Measurements from ENCODE around the gene BOK. TPM values are rescaled to one million over a fixed set of nuclear protein-coding genes. Genes with fewer than 3 reads are reported as not detected.
A peak's percentile ranks its signal among the peaks of the same experiment; 100 is the strongest.

Gene BOK
- total RNA-seq, 1 donor from 2014 or later, result 46.8 TPM

GRCh38 chr2:241554610-241555322 is 3.8 kb upstream of the BOK start:
- peaks cover 2% of the 10 kb centered on the region for H3K36me3 Mint-ChIP-seq (ENCODE audit: low read depth)
- peaks cover 21% of the 10 kb centered on the region for H3K4me1 Mint-ChIP-seq (ENCODE audit: low read depth)
- no peaks in the 10 kb centered on the region for H3K27me3 Mint-ChIP-seq (ENCODE audit: low read depth)
- peak; percentile 22 for DNase-seq (ENCODE audit: low spot score)
- no peak overlapping the region for H3K27ac Mint-ChIP-seq (ENCODE audit: unreplicated experiment)
- TF ChIP-seq, protein P1, sequence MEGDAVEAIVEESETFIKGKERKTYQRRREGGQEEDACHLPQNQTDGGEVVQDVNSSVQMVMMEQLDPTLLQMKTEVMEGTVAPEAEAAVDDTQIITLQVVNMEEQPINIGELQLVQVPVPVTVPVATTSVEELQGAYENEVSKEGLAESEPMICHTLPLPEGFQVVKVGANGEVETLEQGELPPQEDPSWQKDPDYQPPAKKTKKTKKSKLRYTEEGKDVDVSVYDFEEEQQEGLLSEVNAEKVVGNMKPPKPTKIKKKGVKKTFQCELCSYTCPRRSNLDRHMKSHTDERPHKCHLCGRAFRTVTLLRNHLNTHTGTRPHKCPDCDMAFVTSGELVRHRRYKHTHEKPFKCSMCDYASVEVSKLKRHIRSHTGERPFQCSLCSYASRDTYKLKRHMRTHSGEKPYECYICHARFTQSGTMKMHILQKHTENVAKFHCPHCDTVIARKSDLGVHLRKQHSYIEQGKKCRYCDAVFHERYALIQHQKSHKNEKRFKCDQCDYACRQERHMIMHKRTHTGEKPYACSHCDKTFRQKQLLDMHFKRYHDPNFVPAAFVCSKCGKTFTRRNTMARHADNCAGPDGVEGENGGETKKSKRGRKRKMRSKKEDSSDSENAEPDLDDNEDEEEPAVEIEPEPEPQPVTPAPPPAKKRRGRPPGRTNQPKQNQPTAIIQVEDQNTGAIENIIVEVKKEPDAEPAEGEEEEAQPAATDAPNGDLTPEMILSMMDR (IDR thresholded peaks at IDR 0.05), result no peak
- no peak overlapping the region for H3K4me3 Mint-ChIP-seq (ENCODE audit: unreplicated experiment)
- peaks cover 8% of the 10 kb centered on the region for H3K9me3 Mint-ChIP-seq (ENCODE audit: low read depth)

DNA sequence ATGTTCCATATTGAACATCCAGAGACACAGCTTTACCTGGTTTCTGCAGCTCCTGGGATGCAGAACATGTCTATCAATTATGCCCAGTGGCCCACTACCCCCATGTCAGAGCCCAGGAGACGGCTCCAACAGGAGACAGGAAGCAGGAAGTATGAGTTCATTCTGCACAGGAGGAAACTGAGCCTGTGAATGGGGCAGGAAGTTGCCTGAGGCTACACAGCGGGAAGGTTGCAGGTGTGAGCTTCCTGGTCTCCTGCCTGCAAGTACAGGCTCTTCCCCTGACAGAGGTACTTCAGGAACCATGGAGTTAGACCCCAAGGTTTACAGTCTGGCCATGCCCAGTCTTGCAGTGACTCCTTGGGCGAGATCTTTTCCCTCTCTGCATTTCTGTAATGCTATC is 2.8 kb upstream of the BOK start:
- Mint-ChIP-seq H3K4me3 (ENCODE audit: unreplicated experiment) (no peak overlapping the region), H3K36me3 (ENCODE audit: low read depth) (peaks cover 2% of the 10 kb centered on the region), H3K4me1 (ENCODE audit: low read depth) (peaks cover 30% of the 10 kb centered on the region), H3K27me3 (ENCODE audit: low read depth) (no peaks in the 10 kb centered on the region), H3K27ac (ENCODE audit: unreplicated experiment) (no peak overlapping the region), H3K9me3 (ENCODE audit: low read depth) (peaks cover 8% of the 10 kb centered on the region)
- TF ChIP-seq, protein P1 (IDR thresholded peaks at IDR 0.05), result no peak
- DNase-seq (ENCODE audit: low spot score), result peak; percentile 10

DNA sequence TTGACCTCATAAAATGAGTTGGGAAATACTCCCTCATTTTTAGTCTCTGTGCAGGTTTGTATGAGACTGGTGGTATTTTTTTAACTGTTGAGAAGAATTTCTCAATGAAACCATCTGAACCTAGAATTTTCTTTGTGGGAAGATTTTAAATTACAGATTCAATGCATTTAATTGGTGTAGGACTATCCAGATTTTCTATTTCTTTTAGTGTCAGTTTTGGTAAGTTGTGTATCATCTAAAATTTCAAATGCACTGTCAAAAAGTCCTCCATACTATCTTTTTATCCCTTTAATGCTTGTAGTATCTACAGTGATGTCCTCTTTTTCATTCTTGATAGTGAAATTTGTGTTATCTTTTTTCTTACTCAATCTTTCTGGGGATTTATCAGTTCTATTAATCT is 1.8 kb upstream of the BOK start:
- TF ChIP-seq, protein P1 (IDR thresholded peaks at IDR 0.05), result no peak
- Mint-ChIP-seq H3K4me3 (ENCODE audit: unreplicated experiment) (no peak overlapping the region), H3K9me3 (ENCODE audit: low read depth) (peaks cover 8% of the 10 kb centered on the region), H3K36me3 (ENCODE audit: low read depth) (peaks cover 2% of the 10 kb centered on the region), H3K4me1 (ENCODE audit: low read depth) (peaks cover 31% of the 10 kb centered on the region), H3K27ac (ENCODE audit: unreplicated experiment) (no peak overlapping the region), H3K27me3 (ENCODE audit: low read depth) (no peaks in the 10 kb centered on the region)
- DNase-seq (ENCODE audit: low spot score), result no peak

DNA sequence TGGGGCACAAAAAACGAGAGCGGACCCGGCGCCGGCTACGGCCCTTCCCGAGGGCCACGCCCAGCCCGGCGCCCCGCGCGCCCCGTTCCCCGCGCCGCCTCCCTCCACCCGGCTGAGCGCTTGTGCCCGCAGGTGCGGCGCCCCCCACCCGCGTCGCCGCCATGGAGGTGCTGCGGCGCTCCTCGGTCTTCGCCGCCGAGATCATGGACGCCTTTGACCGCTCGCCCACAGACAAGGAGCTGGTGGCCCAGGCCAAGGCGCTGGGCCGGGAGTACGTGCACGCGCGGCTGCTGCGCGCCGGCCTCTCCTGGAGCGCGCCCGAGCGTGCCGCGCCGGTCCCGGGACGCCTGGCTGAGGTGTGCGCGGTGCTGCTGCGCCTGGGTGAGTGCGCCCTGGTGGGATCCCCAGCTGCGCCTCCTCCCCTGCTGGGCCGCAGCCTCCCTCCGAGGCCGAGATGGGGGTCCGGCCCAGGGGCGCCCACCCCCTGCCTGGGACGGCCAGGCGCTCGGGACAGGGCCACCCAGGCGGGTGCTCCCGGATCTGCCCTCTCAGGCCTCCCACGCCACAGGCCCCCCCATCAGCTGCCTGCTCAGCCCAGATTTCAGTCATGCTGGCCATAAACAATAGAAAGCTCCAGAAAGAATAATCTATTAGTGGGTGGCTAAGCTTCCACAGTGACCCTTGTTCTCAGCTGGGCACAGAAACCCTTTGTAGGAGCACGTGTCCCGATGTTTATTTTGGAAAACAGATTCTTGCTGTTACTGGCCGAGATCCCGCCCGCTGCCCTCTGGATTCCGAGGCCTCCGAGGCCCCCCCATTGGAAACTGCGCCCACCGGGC is 997 bp downstream of the BOK start:
- Mint-ChIP-seq H3K36me3 (ENCODE audit: low read depth) (peaks cover 2% of the 10 kb centered on the region), H3K27me3 (ENCODE audit: low read depth) (no peaks in the 10 kb centered on the region), H3K9me3 (ENCODE audit: low read depth) (peaks cover 8% of the 10 kb centered on the region), H3K4me1 (ENCODE audit: low read depth) (peaks cover 38% of the 10 kb centered on the region), H3K4me3 (ENCODE audit: unreplicated experiment) (peak overlapping the region; percentile 74), H3K27ac (ENCODE audit: unreplicated experiment) (peak overlapping the region; percentile 74)
- peak; percentile 83 for DNase-seq (ENCODE audit: low spot score)
- TF ChIP-seq, protein P1 (IDR thresholded peaks at IDR 0.05), result no peak

GRCh38 chr2:241560162-241560882 is 1.8 kb downstream of the BOK start:
- TF ChIP-seq, protein P1 (IDR thresholded peaks at IDR 0.05), result no peak
- H3K27ac Mint-ChIP-seq (ENCODE audit: unreplicated experiment), result peak overlapping the region; percentile 74
- H3K4me3 Mint-ChIP-seq (ENCODE audit: unreplicated experiment), result peak overlapping the region; percentile 74
- H3K4me1 Mint-ChIP-seq (ENCODE audit: low read depth), result peaks cover 38% of the 10 kb centered on the region
- H3K36me3 Mint-ChIP-seq (ENCODE audit: low read depth), result peaks cover 2% of the 10 kb centered on the region
- H3K9me3 Mint-ChIP-seq (ENCODE audit: low read depth), result peaks cover 8% of the 10 kb centered on the region
- DNase-seq (ENCODE audit: low spot score), result peak; percentile 84
- H3K27me3 Mint-ChIP-seq (ENCODE audit: low read depth), result no peaks in the 10 kb centered on the region
